OCI-LY7 (cell line): ENCODE data around the gene ADGRD1. TPM values are rescaled to one million over a fixed set of nuclear protein-coding genes. Genes with fewer than 3 reads are reported as not detected.

Experiments used
- BruUV-seq: library from RNA; stranded (reverse); fragments of 400-500 nt; replicated peaks from 2 replicates; lab custom pipeline; 2021; lab: Mats Ljungman, UMichigan
- CTCF ChIA-PET: fragments of 300-600 bp; sonication (Branson Sonifier 250); formaldehyde crosslinking; loops from one replicate; lab custom pipeline; 2022; ENCODE audit warnings: antibody characterized with exemption; ENCODE audit not compliant: unreplicated experiment; lab: Charles Lee
- POLR2A ChIA-PET: fragments of 300-600 bp; sonication (Branson Sonifier 250); formaldehyde crosslinking; loops from one replicate; lab custom pipeline; 2022; ENCODE audit warnings: antibody characterized with exemption; lab: Charles Lee
- DNase-seq: peaks from one replicate; pipeline ENCODE4 v3.0.0-alpha.2; 2015; ENCODE audit warnings: low spot score
- H2AFZ ChIP-seq: fragments of 200-600 bp; sonication (generic), shearing (Covaris generic); 2 replicates; pipeline ENCODE4 v1.6.1; 2014; ENCODE audit warnings: mild to moderate bottlenecking, antibody characterized with exemption, low read length, moderate library complexity
- H3K27ac ChIP-seq: fragments of 200-600 bp; sonication (generic); 2 replicates; pipeline ENCODE4 v1.5.1; 2014; ENCODE audit warnings: mixed run types, low read depth, mild to moderate bottlenecking, moderate library complexity, low read length, inconsistent platforms; ENCODE audit not compliant: poor library complexity, severe bottlenecking
- H3K36me3 ChIP-seq: fragments of 200-600 bp; sonication (generic); 2 replicates; pipeline ENCODE4 v1.6.1; 2014; ENCODE audit warnings: mild to moderate bottlenecking, antibody characterized with exemption, low read length, moderate library complexity, mixed read lengths; ENCODE audit not compliant: insufficient read depth
- H3K4me1 ChIP-seq: fragments of 200-600 bp; sonication (generic); 2 replicates; pipeline ENCODE4 v1.5.1; 2014; ENCODE audit warnings: mild to moderate bottlenecking, low read length; ENCODE audit not compliant: insufficient read depth, poor library complexity, severe bottlenecking
- H3K4me2 ChIP-seq: fragments of 200-600 bp; sonication (generic); 2 replicates; pipeline ENCODE4 v1.6.1; 2014; ENCODE audit warnings: mild to moderate bottlenecking, low read length
- H3K4me3 ChIP-seq: fragments of 200-600 bp; sonication (generic); 2 replicates; pipeline ENCODE4 v1.5.1; 2014; ENCODE audit warnings: mild to moderate bottlenecking, low read depth, low read length; ENCODE audit not compliant: poor library complexity, severe bottlenecking
- H3K79me2 ChIP-seq: fragments of 200-600 bp; sonication (generic); 2 replicates; pipeline ENCODE4 v1.6.1; 2016; ENCODE audit warnings: low read depth, mild to moderate bottlenecking, low read length, moderate library complexity, mixed read lengths; ENCODE audit not compliant: insufficient read depth
- H3K9me2 ChIP-seq: fragments of 200-600 bp; sonication (generic); 2 replicates; pipeline ENCODE4 v1.6.1; 2016; ENCODE audit warnings: mild to moderate bottlenecking, low read length, mixed read lengths; ENCODE audit not compliant: insufficient read depth
- H3K9me3 ChIP-seq: fragments of 200-600 bp; sonication (generic); 2 replicates; pipeline ENCODE4 v1.6.1; 2014; ENCODE audit warnings: mild to moderate bottlenecking, mixed run types, low read length, mixed read lengths
- H4K20me1 ChIP-seq: fragments of 200-600 bp; sonication (generic); 2 replicates; pipeline ENCODE4 v1.6.1; 2014; ENCODE audit warnings: mild to moderate bottlenecking, antibody characterized with exemption, low read length, moderate library complexity, mixed read lengths; ENCODE audit not compliant: insufficient read depth
- EZH2phosphoT487 ChIP-seq: fragments of 200-600 bp; sonication (generic); IDR thresholded peaks from 2 replicates; pipeline ENCODE4 v1.6.1; 2018; ENCODE audit warnings: low read depth, borderline replicate concordance, mild to moderate bottlenecking, mixed run types, antibody characterized with exemption, low read length, moderate library complexity, mixed read lengths
- intact Hi-C: fragments of 100-400 bp; cut with micrococcal nuclease; formaldehyde crosslinking; loops from one replicate; pipeline ENCODE4 v1.10.0; 2022; ENCODE audit not compliant: unreplicated experiment
- total RNA-seq, 2 experiments: library from RNA; depleted of rRNA in 1 of 2; stranded (reverse); fragments of >200 nt in 1 of 2; shearing (Covaris generic) in 1 of 2; gene quantifications; 2 replicates each; pipeline ENCODE4 v1.2.3, GENCODE V29; 2014 to 2022
- TF ChIP-seq, protein P1 (sequence below): fragments of 200-600 bp; sonication (generic); conservative IDR thresholded peaks from 2 replicates; pipeline ENCODE4 v1.5.1; 2014; ENCODE audit warnings: mild to moderate bottlenecking, antibody characterized with exemption, low read length, moderate library complexity, mixed read lengths

ADGRD1 gene
- total RNA-seq, 2 experiments from 2014 or later = 1.0 to 1.7 TPM

DNA sequence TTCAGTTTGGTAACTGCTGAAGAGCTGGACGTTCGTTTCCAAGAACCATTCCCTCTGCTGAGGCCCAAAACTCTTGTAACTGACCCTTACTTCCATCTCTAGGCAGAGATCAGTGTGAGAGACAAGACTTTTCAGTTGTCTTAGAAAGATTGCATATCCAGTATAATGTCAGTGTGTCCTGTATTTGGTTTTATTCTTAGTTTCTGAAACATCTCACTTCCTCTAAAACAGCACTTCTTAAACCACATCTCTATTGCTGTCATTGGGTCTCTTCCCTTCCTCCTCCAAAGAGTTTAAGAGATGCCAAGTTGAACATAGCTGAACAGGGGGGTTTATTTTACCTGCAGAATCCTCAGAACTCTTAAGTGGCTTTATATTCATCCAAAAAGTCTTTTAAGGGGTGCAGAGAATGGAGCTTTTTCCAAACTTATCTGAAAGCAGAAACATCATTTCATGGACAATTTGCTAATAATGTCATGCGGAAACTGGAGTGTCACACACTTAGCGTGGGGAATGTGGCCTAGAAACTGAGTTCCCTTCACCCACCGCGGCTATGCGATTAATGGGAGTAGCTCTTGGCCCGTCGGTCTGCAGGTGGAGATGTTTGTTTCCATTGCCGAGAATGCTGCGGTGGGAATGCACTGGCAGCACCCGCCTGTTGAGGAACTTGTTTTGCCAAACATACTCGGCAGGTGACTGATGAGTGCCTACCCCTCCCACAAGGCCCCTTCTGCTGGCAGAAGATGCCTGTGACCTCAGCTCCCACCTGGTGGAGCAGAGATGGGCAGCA lies 148.2 kb downstream of the ADGRD1 start:
- no peaks in the 10 kb centered on the region for H3K9me3 ChIP-seq
- intact Hi-C loops = loop anchor here (10.0 kb wide), 1 partner anchor 187 kb away; no protein-coding TSS in a partner anchor
- peaks cover 10% of the 10 kb centered on the region for H3K4me1 ChIP-seq
- no peaks in the 10 kb centered on the region for H4K20me1 ChIP-seq
- peak; percentile 43 for DNase-seq
- H3K9me2 ChIP-seq = no peaks in the 10 kb centered on the region
- TF ChIP-seq, protein P1, sequence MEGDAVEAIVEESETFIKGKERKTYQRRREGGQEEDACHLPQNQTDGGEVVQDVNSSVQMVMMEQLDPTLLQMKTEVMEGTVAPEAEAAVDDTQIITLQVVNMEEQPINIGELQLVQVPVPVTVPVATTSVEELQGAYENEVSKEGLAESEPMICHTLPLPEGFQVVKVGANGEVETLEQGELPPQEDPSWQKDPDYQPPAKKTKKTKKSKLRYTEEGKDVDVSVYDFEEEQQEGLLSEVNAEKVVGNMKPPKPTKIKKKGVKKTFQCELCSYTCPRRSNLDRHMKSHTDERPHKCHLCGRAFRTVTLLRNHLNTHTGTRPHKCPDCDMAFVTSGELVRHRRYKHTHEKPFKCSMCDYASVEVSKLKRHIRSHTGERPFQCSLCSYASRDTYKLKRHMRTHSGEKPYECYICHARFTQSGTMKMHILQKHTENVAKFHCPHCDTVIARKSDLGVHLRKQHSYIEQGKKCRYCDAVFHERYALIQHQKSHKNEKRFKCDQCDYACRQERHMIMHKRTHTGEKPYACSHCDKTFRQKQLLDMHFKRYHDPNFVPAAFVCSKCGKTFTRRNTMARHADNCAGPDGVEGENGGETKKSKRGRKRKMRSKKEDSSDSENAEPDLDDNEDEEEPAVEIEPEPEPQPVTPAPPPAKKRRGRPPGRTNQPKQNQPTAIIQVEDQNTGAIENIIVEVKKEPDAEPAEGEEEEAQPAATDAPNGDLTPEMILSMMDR = no peak
- no peak for TF ChIP-seq EZH2phosphoT487
- H3K27ac ChIP-seq = no peak overlapping the region
- CTCF ChIA-PET = no interaction called here
- BruUV-seq = no TSS peak
- H3K36me3 ChIP-seq = no peaks in the 10 kb centered on the region
- H3K4me2 ChIP-seq = peak overlapping the region; percentile 47
- POLR2A ChIA-PET = interaction anchor here (0.7 kb wide), 1 partner anchor 83 kb away, joined by 3 read pairs; no protein-coding TSS in a partner anchor
- H3K4me3 ChIP-seq = no peak overlapping the region
- no peaks in the 10 kb centered on the region for H3K79me2 ChIP-seq
- H2AFZ ChIP-seq = no peak overlapping the region

DNA sequence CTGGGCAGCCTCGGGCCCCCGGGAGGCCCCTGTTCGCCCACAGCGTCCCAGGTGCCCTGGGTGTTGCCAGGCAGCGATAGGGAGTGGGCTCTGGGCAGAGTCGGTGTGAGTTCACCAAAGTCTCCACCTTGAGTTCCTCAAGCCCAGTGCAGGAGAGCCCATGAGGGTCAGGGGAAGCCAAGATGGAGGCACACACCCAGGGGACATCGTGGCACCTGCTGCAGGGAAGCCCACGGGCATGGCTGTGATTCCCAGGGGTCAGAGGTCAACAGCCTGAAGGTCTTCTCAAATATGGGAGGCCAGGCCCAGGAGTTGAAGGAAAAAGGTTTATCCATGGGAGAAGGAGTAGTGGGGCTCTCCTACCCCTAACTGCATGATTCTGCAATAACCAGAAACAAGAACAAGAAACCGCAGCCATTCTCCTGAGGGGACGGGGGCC lies 148.8 kb downstream of the ADGRD1 start:
- no TSS peak for BruUV-seq
- CTCF ChIA-PET = no interaction called here
- H3K9me3 ChIP-seq = no peaks in the 10 kb centered on the region
- no peak for DNase-seq
- H3K4me3 ChIP-seq = no peak overlapping the region
- no peaks in the 10 kb centered on the region for H3K79me2 ChIP-seq
- H3K4me2 ChIP-seq = no peak overlapping the region
- POLR2A ChIA-PET = no interaction called here
- no peaks in the 10 kb centered on the region for H4K20me1 ChIP-seq
- no peaks in the 10 kb centered on the region for H3K36me3 ChIP-seq
- no peak for TF ChIP-seq EZH2phosphoT487
- TF ChIP-seq, protein P1 = no peak
- peaks cover 10% of the 10 kb centered on the region for H3K4me1 ChIP-seq
- intact Hi-C loops = loop anchor here (10.0 kb wide), 1 partner anchor 188 kb away; no protein-coding TSS in a partner anchor
- H3K9me2 ChIP-seq = no peaks in the 10 kb centered on the region
- no peak overlapping the region for H3K27ac ChIP-seq
- H2AFZ ChIP-seq = no peak overlapping the region
